ENCODE measurements around the gene RBM10.

- TF ChIP-seq CTCF (IDR thresholded peaks at IDR 0.05; ENCODE audit: insufficient read depth, low read depth, low read length) (no peak), EZH2 (IDR thresholded peaks at IDR 0.05; ENCODE audit: insufficient read depth, low read length) (no peak)
Observed at GRCh38 chrX:47202316-47202715, 57.3 kb downstream of the RBM10 start.

Data from astrocyte (in vitro differentiated cells and primary cell).